HG03097 (cell line): ENCODE data around the gene FETUB.

Source experiments
- ATAC-seq: cut with Tn5 transposase; IDR thresholded peaks from one replicate; pipeline ENCODE4 v1.9.1; 2021; ENCODE audit not compliant: unreplicated experiment, low FRiP score

Gene FETUB

DNA sequence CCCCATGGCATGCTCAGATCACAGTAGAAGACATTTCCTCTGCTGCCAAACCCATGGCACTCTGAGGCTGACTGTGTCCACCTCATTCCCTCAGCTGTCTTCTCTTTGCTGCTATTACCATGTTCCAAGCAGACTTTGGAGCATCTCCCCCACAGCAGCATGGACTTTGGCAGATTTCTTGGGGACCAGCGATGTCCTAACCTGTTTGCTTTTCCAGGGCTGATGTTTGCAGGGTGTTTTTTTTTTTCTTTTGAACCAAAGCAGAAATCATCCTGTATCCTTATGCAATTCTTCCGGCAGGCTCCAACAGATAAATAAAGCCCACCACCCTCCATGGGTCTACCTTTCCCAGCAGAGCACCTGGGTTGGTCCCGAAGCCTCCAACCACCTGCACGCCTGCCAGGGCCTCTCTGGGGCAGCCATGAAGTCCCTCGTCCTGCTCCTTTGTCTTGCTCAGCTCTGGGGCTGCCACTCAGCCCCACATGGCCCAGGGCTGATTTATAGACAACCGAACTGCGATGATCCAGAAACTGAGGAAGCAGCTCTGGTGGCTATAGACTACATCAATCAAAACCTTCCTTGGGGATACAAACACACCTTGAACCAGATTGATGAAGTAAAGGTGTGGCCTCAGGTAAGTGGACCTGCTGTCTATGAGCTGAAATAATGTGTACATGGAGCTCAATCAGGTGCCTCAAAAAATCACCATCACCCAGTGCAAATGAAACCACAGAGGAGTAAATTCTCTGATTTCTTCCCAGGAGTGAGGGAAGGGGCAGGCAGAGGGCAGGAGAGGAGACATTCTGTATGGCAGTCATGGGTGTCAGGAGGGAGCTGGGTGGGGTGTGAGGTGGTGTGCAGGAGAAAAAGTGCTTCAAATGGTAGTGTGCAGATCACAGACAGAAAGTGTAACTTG lies 27.2 kb upstream of the FETUB start, which contains the start of gene AHSG:
AHSG (plus strand) TSS at position 340 of the 916 bp plus-strand sequence; CDS start at position 422, 82 bp downstream.
- ATAC-seq = no peak

DNA sequence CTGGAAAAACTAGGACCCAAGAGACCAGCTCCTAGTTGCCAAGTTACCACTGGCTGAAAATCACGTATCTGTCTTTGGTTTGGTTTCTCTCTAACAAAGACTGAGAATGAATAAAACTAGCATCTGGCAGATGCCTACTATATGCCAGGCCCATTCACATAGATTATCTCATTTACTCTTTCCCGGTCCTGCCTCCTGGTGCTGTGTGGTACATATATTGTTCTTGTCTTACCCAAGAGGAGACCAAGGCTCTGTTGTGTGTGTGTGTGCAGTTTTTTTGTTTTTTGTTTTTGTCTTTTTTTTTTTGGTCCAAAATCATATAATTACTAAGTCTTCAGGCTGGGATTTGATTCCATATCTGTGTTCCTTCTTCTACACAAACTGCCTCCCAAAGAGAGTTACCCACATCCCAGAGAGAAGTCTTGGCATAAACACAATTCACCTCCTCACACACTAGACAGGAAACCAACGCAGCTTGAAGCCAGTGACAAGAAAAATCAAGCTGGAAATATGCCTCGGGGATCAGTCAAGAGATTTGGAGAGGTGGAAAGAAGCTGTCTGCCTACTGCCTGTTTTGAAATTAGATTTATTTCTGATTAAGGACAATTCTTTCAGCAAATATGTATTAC lies 26.4 kb upstream of the FETUB start:
- no peak for ATAC-seq

DNA sequence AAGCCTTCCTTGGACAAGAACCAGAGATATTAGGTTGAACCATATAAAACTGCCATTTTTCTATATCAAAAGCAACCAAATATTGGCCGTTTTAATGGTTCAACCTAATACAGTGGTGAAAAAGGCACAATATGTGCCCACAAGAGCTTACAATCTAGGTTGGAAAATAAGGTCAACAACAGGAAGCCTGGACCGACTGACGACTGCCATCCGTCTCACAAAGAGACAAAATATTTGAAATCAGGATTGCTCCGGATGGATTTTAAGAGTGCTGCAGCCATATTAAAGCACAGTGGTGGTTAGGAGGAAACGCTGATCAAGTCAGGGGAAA lies 26.0 kb upstream of the FETUB start:
- ATAC-seq = no peak

DNA sequence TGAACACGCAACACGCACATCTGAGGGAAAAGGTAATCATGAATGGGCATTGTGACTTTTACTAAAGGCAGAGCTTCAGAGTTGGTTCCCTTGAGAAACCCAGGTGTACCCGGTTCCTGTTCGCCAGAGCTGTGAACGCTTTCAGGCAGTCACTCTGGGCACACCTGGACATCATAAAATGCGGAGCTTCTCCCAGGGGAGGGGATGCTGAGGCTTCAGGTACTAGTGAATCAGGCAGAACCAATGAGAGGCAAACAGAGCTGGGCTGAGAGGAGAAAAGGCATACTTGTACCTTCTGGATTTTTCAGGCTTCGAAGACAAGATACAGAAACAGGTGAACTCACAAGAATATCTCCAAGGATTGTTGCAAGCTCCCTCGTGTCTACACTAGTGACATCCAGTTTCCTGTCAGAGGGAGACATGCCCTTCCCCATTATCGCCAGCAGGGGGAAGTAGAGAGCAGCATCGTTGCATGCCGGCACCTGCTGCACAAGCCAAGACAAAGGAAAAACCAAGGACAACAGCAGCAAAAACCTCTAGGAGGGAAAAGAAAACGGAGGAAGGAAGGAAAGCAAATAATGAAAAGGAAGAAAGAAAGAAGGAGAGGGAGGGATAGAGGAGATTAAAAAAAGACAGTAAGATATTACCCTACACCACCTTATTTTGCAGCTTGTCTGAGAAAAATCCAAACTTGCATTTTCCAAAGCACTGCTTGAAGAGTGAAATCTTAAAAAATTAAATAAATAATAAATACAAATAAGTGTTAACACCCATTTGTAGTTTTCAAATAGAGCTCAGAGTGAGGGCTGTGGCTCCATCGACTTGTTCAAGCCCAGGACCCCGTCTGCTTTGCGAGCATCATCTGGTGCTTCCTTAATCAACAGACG lies 25.4 kb upstream of the FETUB start:
- ATAC-seq = no peak

DNA sequence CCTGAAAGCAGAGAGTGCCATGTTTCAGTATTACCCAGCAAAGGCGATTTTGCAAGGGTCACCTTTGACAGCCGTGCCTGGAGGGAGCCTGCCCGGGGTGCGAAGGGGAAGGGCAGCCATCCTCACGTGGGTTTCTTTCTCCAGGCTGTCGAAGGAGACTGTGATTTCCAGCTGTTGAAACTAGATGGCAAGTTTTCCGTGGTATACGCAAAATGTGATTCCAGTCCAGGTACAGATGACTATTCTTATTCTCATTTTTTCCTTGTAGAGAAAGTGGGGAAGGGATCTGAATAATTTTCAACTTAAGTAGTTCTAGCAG lies 23.9 kb upstream of the FETUB start:
- no peak for ATAC-seq

DNA sequence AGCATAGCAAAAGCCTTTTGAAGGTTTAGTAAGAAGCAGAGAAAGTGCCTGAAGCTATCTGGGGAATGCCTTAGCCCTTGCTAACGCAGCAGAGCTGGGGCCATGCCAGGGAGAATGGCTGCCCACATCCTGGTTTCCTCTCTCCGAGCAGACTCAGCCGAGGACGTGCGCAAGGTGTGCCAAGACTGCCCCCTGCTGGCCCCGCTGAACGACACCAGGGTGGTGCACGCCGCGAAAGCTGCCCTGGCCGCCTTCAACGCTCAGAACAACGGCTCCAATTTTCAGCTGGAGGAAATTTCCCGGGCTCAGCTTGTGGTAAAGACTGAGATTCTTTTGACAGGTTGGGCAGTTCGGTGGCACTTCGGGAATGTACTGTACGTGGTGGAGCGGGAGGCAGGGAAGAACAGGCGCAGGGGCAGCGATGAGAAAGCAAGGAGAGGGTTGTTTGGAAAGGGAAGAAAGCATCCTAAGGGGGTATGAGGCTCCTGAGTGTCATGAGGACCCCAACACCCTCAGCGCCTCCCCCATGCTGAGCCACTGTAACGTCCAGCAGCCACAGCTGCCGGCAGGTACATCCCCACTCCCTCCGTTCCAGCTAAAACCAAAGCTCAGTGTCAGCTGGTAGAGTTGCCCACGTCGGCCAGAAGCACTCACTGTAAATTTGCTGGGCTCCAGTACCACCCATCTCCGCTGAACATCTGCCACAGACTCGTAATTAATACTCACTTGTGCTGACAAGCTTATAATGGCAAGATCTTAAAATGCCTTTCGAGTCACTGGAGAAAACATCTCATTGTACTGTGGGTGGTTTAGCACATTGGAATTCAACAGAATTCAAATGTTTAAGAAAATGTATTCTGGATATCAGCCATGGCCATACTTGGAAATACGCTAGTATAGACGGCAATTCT lies 22.9 kb upstream of the FETUB start:
- peak; percentile 96 for ATAC-seq

DNA sequence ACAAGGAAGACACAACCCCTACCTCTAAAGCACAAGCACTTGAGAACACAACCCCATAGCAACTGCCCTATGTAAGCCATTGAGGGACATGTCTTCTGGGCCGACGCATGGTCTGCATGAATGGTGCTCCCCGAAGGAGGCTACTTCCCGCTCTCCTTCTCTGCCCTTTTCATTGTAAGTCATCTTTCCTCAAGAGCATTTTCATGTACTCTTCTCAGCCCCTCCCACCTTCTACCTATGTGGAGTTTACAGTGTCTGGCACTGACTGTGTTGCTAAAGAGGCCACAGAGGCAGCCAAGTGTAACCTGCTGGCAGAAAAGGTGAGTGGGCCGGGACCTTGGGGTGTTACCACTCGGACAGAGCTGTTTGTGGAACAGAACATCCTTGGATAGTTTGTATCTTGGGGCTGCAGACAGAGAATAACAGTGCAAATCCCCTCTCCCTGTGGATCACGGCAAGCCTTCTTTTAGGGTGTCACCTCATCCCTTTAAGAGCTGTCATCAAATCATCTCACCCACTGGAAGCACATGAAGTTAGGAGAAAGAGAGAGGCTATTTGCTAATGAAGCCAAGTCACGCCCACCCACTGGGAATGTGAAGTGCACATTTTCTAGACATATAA lies 21.8 kb upstream of the FETUB start:
- ATAC-seq = no peak

DNA sequence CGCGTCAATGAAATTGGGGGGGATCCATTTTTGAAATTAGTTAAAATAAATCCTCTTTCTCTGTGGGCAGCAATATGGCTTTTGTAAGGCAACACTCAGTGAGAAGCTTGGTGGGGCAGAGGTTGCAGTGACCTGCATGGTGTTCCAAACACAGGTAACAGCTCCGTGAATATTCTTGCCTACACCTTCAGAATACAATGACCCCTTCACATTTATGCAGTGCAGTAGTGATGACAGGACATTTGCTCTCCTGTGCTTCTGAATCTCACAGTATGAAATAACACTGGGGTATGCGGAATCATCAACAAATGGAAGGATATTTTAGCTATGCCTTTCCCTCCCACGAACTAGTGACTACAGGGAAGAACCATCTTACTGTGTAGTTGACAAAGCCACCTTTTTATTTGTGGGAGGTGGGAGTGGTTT lies 20.4 kb upstream of the FETUB start:
- no peak for ATAC-seq

DNA sequence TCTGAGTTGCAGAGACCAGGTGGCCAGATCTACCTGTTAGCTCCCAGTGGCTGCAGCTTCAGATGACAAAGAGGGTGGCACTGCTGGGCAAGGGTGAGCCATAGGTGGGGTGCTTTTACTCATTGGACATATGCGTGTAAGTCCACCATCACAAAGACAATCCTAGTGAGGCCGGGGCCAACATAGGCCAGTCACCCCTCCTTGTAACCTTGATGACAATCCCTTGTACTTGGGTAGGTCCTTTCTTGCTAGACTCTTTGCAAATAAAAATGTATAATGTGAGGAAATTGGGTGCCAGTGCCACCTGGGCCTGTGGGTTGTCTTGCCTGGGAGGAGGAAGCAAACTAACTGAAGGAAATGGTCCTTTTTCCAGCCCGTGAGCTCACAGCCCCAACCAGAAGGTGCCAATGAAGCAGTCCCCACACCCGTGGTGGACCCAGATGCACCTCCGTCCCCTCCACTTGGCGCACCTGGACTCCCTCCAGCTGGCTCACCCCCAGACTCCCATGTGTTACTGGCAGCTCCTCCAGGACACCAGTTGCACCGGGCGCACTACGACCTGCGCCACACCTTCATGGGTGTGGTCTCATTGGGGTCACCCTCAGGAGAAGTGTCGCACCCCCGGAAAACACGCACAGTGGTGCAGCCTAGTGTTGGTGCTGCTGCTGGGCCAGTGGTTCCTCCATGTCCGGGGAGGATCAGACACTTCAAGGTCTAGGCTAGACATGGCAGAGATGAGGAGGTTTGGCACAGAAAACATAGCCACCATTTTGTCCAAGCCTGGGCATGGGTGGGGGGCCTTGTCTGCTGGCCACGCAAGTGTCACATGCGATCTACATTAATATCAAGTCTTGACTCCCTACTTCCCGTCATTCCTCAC lies 19.7 kb upstream of the FETUB start:
- ATAC-seq = no peak

DNA sequence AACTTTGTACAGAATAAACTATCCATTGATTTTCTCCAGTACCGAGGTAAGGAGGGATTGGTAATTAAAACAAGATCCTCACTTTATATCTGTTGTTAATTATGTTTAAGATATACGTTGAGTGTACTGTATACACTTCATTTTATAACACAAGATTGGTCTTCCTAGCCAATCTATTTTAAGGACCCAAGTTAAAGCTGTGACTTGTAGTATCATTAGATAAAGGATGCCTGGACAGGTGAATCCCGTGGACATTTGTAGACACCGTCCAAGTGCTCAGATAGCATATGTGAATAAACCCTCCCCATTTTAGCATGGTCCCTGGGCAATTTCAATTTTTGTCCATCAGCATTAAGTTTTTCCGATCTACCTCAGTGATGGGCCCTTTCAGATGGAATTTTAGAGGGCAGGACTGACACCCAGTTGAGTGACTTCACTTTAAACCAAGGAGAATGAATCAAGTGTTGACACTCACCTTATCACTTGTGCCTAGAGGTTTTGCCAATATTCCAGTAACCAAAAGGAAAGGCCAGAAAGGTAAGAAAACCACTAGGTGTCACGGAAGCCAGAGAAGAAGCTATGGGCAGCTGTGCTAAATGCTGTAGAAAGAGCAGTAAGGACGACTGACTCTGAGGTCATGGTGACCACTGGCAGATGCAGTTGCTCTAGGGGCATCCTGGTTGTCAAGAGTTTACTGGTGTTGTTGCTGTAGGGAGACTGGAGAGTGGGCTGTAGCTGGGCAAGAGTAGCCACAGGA lies 18.1 kb upstream of the FETUB start:
- ATAC-seq = no peak

DNA sequence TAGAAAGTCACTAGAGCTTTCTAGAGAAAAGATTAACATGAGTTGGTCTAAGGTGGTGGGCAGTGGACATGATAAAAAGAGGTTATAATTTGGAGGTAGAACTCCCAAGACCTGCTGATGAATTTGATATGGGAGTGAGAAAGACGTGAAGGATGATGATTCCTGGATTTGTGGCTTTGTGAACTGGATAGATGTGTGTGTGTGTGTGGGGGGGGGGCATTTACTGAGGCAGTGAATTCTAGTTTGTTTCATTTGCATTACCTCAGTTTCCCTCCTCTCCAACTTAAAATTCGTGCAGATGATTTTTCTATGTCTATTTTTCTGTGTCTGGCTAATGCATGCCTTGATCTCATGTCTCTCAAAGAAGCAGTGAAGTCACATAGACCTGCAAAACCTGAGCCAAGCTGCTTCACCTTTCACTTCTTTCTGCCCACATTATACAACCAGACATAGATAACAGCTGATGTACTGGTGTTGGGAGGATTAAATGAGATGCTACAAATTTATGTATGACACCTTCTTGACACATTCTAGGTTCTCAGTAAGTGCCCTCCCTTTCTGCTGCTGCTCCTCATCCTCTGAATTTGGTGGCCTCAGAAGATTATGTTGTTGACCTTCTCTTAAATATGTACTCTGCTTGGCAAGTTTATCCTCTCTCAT lies 17.4 kb upstream of the FETUB start:
- no peak for ATAC-seq

DNA sequence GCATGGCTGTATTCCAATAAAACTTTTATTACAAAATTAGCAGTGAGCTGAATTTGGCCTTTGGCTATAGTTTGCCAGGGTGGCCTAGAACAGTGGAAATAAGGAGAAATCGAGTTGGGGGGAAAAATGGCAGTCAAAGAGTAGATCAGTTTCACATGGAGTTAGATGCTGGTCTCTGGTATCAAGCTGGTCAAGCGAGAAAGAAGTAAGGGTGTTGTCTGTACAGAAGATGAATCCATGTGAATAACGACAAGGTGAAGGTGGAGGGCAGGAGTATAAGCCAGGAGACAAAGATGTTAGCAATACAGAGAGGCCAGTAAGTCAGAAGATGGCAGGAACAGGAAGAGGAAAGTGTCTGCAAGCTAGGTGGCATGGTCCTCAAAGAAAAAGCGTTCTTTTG lies 15.6 kb upstream of the FETUB start:
- no peak for ATAC-seq

DNA sequence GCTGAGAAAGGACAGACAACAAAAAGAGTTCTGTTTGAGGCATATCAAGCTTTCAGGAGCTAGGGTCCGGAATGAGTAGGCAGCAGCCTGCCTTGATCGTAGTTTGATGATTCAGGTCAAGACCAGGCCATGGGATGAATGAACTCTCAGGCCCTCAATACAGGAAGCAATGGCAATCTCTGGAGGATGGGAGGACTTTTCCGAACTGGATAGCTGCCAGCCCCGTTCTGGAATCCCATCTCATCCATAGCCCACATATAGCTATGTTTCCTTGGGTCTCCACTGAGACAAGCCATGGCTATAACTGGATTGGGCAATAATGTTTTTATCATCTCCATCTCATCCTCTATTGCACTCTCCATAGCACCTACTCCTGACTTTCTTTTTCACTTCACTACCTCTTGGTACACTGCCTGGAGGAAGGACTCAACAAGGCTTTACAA lies 14.6 kb upstream of the FETUB start:
- ATAC-seq = no peak

DNA sequence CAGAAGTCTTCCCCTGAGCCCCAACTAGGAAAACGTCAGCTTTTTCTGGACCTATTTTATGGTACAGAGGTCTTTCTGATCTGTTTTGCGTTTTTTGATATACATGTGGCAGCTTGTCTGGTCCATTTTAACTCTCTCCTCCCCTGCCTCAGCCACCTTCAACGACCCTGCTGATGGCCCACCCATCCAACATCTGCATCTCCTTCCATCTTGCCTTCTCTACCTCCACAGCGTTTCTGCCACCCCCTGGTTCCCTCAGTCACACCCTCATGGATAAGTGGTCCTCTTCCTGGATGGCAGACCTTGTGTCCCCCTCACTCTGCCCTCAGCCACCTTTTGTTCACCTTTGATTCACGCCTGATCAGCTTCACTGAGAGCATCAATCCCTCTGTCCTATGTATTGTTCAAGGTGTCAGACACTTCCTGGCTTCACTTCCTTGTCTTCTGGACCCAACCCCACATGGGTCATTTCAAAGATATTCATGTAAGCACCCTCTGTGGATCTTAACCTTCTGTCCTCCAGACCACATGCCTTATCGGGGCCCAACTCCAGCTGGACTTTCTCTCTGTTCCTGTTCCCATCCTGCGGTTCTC lies 13.8 kb upstream of the FETUB start:
- no peak for ATAC-seq

DNA sequence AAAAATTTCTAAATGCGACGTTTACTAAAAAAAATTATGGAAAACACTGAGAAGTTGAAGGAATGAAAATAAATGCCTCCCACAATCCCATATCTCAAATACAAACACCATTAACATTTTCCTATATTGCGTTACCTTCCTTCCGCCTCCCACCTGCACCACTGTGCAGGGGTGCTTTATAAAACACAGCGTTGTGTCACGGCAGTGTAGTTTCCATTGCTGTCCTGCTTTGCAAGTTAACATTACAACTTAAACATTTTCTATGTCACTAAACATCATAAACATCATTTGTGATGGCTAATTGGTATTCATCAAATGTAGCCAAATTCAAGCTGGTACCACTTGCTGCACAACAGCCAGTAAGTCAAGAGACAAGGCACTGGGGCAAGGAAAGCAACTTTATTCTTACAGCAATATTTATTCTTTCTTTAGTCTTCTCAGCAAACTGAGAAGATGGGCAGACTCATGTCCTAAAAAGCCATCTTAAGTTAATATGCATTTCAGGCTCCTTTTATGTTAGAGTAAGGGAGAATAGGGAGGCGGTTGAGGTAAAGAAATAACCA lies 12.3 kb upstream of the FETUB start:
- ATAC-seq = no peak

DNA sequence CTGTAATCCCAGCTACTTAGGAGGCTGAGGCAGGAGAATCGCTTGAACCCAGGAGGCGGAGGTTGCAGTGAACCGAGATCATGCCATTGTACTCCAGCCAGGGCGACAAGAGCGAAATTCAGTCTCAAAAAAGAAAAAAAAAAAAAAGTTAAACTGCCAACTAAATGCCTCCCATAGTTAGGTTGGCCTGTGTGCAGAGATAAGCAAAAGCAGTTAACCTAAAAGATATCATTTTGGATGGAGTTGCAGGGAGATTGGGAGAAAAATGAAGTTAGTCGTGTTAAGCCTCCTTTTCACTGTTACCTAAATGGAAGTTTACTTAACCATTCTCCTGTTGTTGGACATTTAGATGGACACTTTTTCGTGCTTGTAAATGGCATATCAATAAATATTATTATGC lies 11.4 kb upstream of the FETUB start:
- ATAC-seq = no peak
